Hematopoietic multipotent progenitor cell treated with erythropoietin and hydrocortisone succinate and interleukin-3 and kit ligand, for 8 days (in vitro differentiated cells): ENCODE results near the gene RPL6.
"Not testable (repeated sequence)": the region's sequence is repeated elsewhere in the genome, so short reads cannot be mapped to it uniquely, and the experiment has no call there.

Source experiments
- DNase-seq: peaks from one replicate; pipeline ENCODE4 v3.0.0-alpha.2; 2015

The RPL6 gene

GRCh38 chr12:112409064-112409905, at the start of gene RPL6:
Gene RPL6 (minus strand): TSS chr12:112409605. CDS start chr12:112408656, 949 bp downstream.
- DNase-seq: peak; percentile 98

- DNase-seq: no peak
Observed at GRCh38 chr12:112458751-112459150, 49.3 kb upstream of the RPL6 start.

GRCh38 chr12:112458330-112458729, 48.9 kb upstream of the RPL6 start:
- DNase-seq: no peak

- not testable (repeated sequence) for DNase-seq
Observed at GRCh38 chr12:112457142-112457541, 47.7 kb upstream of the RPL6 start.

GRCh38 chr12:112456029-112456428, 46.6 kb upstream of the RPL6 start:
- DNase-seq: no peak

- no peak for DNase-seq
Observed at GRCh38 chr12:112450725-112451124, 41.3 kb upstream of the RPL6 start.

- not testable (repeated sequence) for DNase-seq
Observed at GRCh38 chr12:112448165-112448564, 38.8 kb upstream of the RPL6 start.

GRCh38 chr12:112447106-112447505, 37.7 kb upstream of the RPL6 start:
- DNase-seq: peak; percentile 15

GRCh38 chr12:112446008-112446725, 36.8 kb upstream of the RPL6 start:
- peak; percentile 63 for DNase-seq

- no peak for DNase-seq
Observed at GRCh38 chr12:112443916-112444315, 34.5 kb upstream of the RPL6 start.

GRCh38 chr12:112440653-112441052, 31.2 kb upstream of the RPL6 start:
- DNase-seq: not testable (repeated sequence)

GRCh38 chr12:112439769-112440168, 30.4 kb upstream of the RPL6 start:
- DNase-seq: no peak

GRCh38 chr12:112438645-112439044, 29.2 kb upstream of the RPL6 start:
- not testable (repeated sequence) for DNase-seq

GRCh38 chr12:112433551-112433950, 24.1 kb upstream of the RPL6 start:
- no peak for DNase-seq

- no peak for DNase-seq
Observed at GRCh38 chr12:112431965-112432364, 22.6 kb upstream of the RPL6 start.

GRCh38 chr12:112430929-112431328, 21.5 kb upstream of the RPL6 start:
- DNase-seq: no peak

- no peak for DNase-seq
Observed at GRCh38 chr12:112427760-112428159, 18.4 kb upstream of the RPL6 start.

GRCh38 chr12:112425582-112426382, 16.4 kb upstream of the RPL6 start:
- no peak for DNase-seq

GRCh38 chr12:112424126-112424525, 14.7 kb upstream of the RPL6 start:
- DNase-seq: no peak

- no peak for DNase-seq
Observed at GRCh38 chr12:112422531-112422930, 13.1 kb upstream of the RPL6 start.

GRCh38 chr12:112421363-112421762, 12.0 kb upstream of the RPL6 start:
- DNase-seq: no peak

GRCh38 chr12:112420740-112421139, 11.3 kb upstream of the RPL6 start:
- DNase-seq: no peak
